ENCODE measurements around the gene EIF3B.
"Not testable (repeated sequence)": the region's sequence is repeated elsewhere in the genome, so short reads cannot be mapped to it uniquely, and the experiment has no call there.

Gene EIF3B

DNA sequence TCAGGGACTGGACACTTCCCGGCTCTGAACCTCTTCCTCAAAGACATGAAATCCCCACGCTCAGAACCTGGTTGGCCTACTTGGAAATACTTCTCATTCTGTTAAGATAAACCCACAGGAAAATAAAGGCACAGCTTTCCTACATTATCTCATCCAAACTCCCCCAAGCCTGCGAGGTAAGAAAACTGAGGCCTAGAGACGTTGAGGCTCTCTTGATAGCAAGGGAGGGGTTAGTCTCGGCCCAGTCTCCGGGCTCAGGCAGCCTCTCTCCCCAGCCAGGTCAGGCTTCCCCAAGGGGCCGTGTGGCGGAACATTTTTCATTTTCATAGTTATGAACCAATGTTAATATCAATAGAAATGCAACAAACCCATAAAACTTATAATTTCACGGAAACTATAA lies 4.6 kb upstream of the EIF3B start:
- no peak for DNase-seq

DNA sequence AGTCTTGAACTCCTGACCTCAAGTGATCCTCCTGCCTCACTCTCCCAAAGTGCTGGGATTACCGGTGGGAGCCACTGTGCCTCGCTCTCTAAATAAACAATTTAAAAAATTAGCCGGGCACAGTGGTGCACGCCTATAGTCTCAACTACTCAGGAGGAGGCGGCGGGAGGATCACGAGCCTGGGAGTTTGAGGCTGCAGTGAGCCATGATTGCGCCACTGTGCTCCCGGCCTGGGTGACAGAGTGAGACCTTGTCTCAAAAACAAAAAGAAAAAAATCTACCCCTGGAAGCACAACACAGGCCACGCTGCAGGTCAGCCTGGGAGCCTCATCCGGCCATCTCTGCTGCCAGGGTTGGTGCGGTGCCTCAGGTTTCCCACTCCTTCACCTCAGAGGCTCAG lies 3.8 kb upstream of the EIF3B start:
- no peak for DNase-seq

DNA sequence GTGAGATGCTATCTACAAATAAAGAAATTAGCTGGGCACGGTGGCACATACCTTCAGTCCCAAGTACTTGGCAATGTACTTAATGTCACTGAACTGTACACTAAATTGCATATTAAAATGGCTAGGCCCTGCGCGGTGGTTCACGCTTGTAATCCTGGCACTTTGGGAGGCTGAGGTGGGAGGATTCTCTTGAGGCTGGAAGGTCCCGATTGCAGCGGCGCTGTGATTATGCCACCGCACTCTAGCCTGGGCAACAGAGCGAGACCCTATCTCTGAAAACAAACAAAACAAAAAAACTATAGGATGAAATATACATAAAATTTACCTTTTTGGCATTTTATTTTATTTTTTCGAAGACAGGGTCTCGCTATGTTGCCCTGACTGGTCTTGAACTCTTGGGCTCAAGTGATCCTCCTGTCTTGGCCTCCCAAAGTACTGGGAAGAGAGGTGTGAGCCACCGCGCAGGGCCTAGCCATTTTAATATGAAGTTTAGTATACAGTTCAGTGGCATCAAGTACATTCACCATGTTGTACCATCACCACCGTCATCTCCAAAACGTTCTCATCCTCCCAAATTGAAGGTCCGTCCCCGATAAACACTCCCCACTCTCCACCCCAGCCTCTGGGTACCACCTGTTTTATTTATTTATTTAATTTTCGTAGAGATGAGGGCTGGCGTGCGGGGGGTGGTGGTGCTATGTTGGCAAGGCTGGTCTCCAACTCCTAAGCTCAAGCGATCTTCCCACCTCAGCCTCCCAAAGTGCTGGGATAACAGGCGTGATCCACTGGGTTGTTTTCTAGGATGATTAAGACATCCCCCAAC lies 1.3 kb upstream of the EIF3B start:
- DNase-seq = peak in 1 of 2 experiments; percentile 32

GRCh38 chr7:2353936-2354185 lies 766 bp upstream of the EIF3B start:
- peak in 1 of 2 experiments; percentile 92 for DNase-seq

DNA sequence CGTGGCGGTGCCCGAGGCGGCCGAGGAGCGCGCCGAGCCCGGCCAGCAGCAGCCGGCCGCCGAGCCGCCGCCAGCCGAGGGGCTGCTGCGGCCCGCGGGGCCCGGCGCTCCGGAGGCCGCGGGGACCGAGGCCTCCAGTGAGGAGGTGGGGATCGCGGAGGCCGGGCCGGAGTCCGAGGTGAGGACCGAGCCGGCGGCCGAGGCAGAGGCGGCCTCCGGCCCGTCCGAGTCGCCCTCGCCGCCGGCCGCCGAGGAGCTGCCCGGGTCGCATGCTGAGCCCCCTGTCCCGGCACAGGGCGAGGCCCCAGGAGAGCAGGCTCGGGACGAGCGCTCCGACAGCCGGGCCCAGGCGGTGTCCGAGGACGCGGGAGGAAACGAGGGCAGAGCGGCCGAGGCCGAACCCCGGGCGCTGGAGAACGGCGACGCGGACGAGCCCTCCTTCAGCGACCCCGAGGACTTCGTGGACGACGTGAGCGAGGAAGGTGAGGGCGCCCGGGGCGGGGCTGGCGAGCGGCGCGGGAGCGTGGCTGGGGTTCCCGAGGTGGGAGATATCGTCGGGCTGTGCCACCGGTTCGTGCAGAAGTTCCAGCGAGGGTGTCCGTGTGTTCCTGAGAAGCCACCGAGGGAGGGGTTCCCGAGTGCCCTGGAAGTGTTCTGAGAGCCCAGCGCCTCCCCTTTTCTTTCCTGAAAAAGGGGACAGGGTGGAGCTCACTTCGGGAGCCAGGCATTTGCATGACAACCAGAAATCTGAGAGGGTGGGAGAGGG lies 495 bp downstream of the EIF3B start:
- DNase-seq = no peak

GRCh38 chr7:2355705-2356008 lies 1.0 kb downstream of the EIF3B start:
- DNase-seq = no peak

DNA sequence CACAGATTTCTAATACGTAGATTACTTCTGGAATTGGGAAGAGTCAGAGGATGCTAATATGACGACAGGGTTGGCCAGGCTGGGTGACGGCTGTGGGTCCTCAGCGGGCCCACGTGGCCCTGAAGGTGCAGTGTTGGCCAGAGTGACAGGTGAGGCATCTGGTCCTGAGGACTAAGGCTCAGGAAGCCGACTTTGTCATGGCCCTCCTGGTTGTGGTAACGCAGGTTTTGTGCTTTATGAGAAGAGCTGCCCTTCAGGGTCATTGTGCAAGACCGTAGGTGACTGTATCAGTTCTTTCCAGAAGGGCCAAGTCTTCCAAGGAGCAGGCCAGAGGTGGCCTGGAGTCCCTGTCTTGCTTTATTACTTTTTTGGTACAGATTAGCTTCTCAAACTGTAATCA lies 2.5 kb downstream of the EIF3B start:
- no peak for DNase-seq

GRCh38 chr7:2357571-2357970 lies 2.9 kb downstream of the EIF3B start:
- no peak for DNase-seq

DNA sequence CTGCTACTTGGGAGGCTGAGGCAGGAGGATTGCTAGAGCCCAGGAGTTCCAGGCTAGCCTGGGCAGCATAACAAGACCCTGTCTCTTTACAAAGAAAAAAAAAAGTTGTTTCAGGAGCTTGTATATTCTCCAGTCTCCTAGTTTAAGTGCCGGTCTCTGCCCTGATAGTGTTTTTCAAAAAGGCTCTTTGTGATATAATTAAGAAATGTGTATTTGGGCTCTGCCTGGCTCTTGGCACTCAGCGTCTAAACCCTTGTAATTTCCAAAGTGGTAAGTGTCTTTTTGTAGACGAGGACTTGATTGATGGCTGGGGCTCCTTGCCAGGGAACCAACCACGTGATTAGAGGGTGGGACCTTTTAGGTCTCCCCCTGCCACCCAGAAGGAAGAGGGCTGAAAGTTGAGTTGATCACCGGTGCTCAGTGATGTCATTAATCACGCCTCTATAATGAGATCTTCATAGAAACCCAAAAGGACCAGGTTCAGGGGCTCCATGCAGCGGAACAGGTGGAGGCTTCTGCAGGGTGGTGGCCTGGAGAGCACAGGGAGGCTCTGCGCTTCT lies 4.4 kb downstream of the EIF3B start:
- no peak for DNase-seq

DNA sequence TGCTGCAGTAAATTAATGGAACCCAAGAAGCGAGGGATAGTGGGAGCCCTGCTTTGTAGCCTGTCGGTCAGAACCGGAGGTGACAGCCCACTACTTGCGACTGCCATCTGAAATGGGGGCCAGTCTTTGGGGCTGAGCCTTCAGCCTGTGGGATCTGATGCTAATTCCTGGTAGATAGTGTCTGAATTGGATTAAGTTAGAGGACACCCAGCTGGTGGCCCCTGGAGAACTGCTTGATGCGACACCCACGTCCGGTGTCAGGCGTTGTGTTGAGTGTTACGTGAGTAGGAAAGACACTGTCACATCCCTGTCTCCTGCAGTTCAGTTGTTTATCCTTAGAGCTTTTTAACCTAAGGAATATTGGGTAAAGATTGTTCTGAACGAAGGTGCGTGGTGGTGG lies 5.0 kb downstream of the EIF3B start:
- no peak for DNase-seq

- DNase-seq = no peak
Observed at GRCh38 chr7:2360796-2361195, 6.2 kb downstream of the EIF3B start.

GRCh38 chr7:2362385-2363088 lies 7.9 kb downstream of the EIF3B start:
- no peak for DNase-seq

DNA sequence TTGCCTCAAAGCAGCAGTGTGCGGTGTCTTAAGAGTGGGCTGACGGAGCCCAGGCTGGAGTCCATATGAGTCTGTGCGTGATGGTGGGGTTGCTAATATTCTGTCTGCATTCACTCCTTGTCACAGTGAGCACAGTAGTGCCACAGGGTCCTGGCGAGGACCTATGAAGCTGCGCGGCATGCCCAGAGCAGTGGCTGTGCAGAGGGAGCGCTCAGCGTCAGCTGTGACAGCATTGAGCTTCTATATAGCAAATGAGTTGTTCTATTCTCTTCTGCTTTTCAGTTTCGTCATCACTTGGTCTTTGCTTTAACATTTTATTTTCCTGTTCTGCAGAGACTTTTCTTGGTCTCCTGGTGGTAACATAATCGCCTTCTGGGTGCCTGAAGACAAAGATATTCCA lies 14.5 kb downstream of the EIF3B start:
- no peak for DNase-seq

- DNase-seq = no peak
Observed at GRCh38 chr7:2371329-2371728, 16.7 kb downstream of the EIF3B start.

DNA sequence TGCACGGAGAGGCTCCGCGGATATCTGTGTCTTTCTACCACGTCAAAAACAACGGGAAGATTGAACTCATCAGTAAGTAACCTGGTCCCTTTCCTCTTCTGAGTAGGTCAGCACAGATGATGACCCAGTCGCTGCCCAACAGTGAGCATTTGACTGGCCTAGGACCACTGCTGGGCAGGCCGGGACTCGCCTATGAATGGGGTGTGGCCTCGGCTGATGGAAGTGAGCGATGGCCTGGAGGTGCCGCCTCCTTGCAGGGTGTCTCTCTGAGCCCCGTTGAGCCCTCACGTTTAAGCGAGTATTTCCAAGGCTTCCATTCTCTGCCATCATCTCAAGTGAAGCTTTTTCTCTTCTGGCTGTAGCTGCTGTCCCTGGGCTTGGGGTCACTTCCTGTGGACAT lies 18.1 kb downstream of the EIF3B start:
- no peak for DNase-seq

- no peak for DNase-seq
Observed at GRCh38 chr7:2373124-2373556, 18.5 kb downstream of the EIF3B start.

- no peak for DNase-seq
Observed at GRCh38 chr7:2373646-2374045, 19.0 kb downstream of the EIF3B start.

- no peak for DNase-seq
Observed at GRCh38 chr7:2374401-2374800, 19.8 kb downstream of the EIF3B start.

- DNase-seq = no peak
Observed at GRCh38 chr7:2374830-2375728, 20.5 kb downstream of the EIF3B start.

DNA sequence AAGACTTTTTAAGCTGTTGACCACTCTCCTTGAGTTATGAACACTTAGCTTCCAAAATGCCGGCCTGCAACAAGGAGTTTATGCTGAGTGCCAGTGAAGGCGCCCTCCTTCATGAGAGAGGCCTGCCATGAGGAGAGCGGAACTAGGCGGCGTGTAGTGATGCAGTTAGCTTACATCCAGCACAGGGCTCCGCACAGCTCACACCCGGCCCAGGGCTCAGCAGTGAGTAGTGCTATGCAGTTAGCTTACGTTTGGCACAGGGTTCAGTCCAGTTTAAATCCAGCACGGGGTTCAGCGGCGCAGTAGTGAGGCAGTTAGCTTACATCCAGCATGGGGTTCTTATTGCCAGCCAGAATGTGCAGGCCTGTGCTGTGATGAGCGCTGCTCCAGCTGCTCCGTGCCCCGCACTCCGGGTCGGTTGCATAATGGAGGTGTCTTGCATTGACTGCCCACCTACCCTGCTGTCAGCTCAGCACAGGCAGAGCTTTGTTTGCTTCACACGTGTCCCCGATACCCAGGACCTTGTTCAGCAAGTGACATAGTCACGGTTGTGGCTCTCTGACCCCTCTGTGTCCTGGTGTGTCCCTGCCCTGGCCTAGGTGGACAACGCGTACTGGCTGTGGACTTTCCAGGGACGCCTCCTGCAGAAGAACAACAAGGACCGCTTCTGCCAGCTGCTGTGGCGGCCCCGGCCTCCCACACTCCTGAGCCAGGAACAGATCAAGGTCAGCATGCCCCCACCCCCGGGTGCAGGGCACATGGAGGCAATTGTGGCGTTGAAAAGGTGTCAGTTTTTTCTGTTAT lies 21.9 kb downstream of the EIF3B start:
- DNase-seq = no peak

DNA sequence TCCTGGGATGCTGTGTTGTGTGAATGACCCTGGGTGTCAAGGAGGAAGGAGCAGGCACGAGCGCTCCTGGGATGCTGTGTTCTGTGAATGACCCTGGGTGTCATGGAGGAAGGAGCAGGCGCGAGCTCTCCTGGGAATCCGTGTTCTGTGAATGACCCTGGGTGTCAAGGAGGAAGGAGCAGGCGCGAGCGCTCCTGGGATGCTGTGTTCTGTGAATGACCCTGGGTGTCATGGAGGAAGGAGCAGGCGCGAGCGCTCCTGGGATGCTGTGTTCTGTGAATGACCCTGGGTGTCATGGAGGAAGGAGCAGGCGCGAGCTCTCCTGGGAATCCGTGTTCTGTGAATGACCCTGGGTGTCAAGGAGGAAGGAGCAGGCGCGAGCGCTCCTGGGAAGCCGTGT lies 22.9 kb downstream of the EIF3B start:
- not testable (repeated sequence) for DNase-seq

- not testable (repeated sequence) for DNase-seq
Observed at GRCh38 chr7:2378125-2378524, 23.5 kb downstream of the EIF3B start.

All from NCI-H526 (cell line).